Loucy (cell line): ENCODE measurements around the gene UFSP1.

ENCODE experiments used
- CTCF ChIP-seq: fragments of 200-600 bp; sonication (generic); conservative IDR thresholded peaks from 2 replicates; pipeline ENCODE4 v1.5.1; 2014; ENCODE audit warnings: mild to moderate bottlenecking, antibody characterized with exemption, low read length
- EZH2phosphoT487 ChIP-seq: fragments of 200-600 bp; IDR thresholded peaks from 2 replicates; pipeline ENCODE4 v1.6.1; 2018; ENCODE audit warnings: antibody characterized with exemption, mild to moderate bottlenecking, moderate library complexity, borderline replicate concordance

- no peak for TF ChIP-seq CTCF
- TF ChIP-seq EZH2phosphoT487, result no peak
Measured at GRCh38 chr7:100890653-100891567, 1.4 kb upstream of the UFSP1 start.
